EH (cell line): ENCODE results near the gene PFKFB3.
"Not testable (repeated sequence)": the region's sequence is repeated elsewhere in the genome, so short reads cannot be mapped to it uniquely, and the experiment has no call there.

ENCODE experiments used
- DNase-seq: peaks from one replicate; pipeline ENCODE4 v3.0.0-alpha.2; 2015; ENCODE audit warnings: low read depth

The PFKFB3 gene

GRCh38 chr10:6272126-6272525 is 69.4 kb downstream of the PFKFB3 start:
- DNase-seq, result no peak

GRCh38 chr10:6273351-6273750 is 70.6 kb downstream of the PFKFB3 start:
- DNase-seq, result peak; percentile 35

GRCh38 chr10:6274040-6274439 is 71.3 kb downstream of the PFKFB3 start:
- DNase-seq, result peak; percentile 25

- no peak for DNase-seq
Measured at GRCh38 chr10:6274484-6274883, 71.8 kb downstream of the PFKFB3 start.

GRCh38 chr10:6275022-6275997 is 72.6 kb downstream of the PFKFB3 start:
- peak; percentile 100 for DNase-seq

GRCh38 chr10:6276356-6276755 is 73.6 kb downstream of the PFKFB3 start:
- no peak for DNase-seq

- DNase-seq, result no peak
Measured at GRCh38 chr10:6278519-6279120, 75.9 kb downstream of the PFKFB3 start.

- DNase-seq, result peak; percentile 93
Measured at GRCh38 chr10:6279540-6280267, 77.0 kb downstream of the PFKFB3 start.

- no peak for DNase-seq
Measured at GRCh38 chr10:6280291-6280690, 77.6 kb downstream of the PFKFB3 start.

GRCh38 chr10:6282454-6282958 is 79.8 kb downstream of the PFKFB3 start:
- DNase-seq, result no peak

- no peak for DNase-seq
Measured at GRCh38 chr10:6283655-6284054, 80.9 kb downstream of the PFKFB3 start.

- peak; percentile 36 for DNase-seq
Measured at GRCh38 chr10:6290621-6291020, 87.9 kb downstream of the PFKFB3 start.

GRCh38 chr10:6292741-6293151 is 90.0 kb downstream of the PFKFB3 start:
- no peak for DNase-seq

- DNase-seq, result not testable (repeated sequence)
Measured at GRCh38 chr10:6296425-6296824, 93.7 kb downstream of the PFKFB3 start.

- DNase-seq, result no peak
Measured at GRCh38 chr10:6296828-6297251, 94.1 kb downstream of the PFKFB3 start.

GRCh38 chr10:6297522-6297921 is 94.8 kb downstream of the PFKFB3 start:
- no peak for DNase-seq

- DNase-seq, result peak; percentile 53
Measured at GRCh38 chr10:6297951-6298381, 95.2 kb downstream of the PFKFB3 start.

GRCh38 chr10:6298428-6298827 is 95.7 kb downstream of the PFKFB3 start:
- DNase-seq, result no peak

- DNase-seq, result no peak
Measured at GRCh38 chr10:6299234-6299633, 96.5 kb downstream of the PFKFB3 start.

- DNase-seq, result no peak
Measured at GRCh38 chr10:6299743-6300105, 97.0 kb downstream of the PFKFB3 start.

- DNase-seq, result peak; percentile 76
Measured at GRCh38 chr10:6300106-6300783, 97.5 kb downstream of the PFKFB3 start.
